ENCODE measurements around the gene DOCK2. TPM values are rescaled to one million over a fixed set of nuclear protein-coding genes. Genes with fewer than 3 reads are reported as not detected.
A peak's percentile ranks its signal among the peaks of the same experiment; 100 is the strongest.
"Not testable (repeated sequence)": the region's sequence is repeated elsewhere in the genome, so short reads cannot be mapped to it uniquely, and the experiment has no call there.

DOCK2 gene
- total RNA-seq, 1 donor from 2014 or later = 206 TPM

DNA sequence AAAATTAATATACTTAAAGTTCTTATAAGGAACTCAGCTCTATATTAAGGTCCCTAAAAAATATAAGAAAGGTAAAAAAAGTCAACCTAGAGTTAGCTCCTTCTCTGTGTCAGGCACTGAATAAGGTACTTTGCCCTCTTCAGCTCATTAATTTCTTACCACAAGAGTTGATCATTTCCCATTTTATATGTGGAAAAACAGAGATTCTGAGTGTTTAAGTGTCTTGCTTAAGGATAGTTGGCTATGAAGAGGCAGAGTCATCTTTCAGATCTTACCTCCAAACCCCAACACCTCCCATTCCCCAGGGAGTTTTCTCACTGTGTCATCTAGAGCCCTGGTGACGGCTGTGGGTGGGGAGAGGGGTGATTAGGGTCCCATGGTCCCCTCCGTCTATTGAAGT, 302.7 kb downstream of the DOCK2 start:
- H3K4me3 Mint-ChIP-seq = no peak overlapping the region
- no peak overlapping the region for H3K27ac Mint-ChIP-seq
- no peaks in the 10 kb centered on the region for H3K27me3 Mint-ChIP-seq
- intact Hi-C loops (cut with micrococcal nuclease) = no loop called here
- no peak for DNase-seq
- peaks cover 12% of the 10 kb centered on the region for H3K36me3 Mint-ChIP-seq (ENCODE audit: low read depth)
- H3K9me3 Mint-ChIP-seq = no peaks in the 10 kb centered on the region
- peaks cover 14% of the 10 kb centered on the region for H3K4me1 Mint-ChIP-seq

DNA sequence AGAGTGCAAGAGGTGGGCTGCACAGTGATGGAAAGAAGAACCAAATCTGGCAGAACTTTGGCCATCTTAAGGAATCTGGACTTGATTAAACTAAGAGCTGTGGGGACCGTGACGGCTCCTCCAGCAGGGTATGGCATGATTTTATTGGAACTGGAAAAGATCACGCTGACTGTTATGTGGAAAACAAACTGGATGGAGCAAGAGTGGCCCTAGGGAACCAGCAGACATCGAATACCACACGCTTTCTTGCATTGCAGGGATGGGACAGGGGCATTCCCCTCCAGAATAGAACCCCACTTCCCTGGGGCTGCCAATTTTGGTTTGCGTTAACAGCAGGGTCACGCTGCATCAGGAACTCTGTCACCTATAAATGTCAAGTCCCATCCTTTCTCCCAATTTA, 304.5 kb downstream of the DOCK2 start:
- no peak overlapping the region for H3K27ac Mint-ChIP-seq
- H3K4me1 Mint-ChIP-seq = peaks cover 7% of the 10 kb centered on the region
- no peaks in the 10 kb centered on the region for H3K9me3 Mint-ChIP-seq
- intact Hi-C loops (cut with micrococcal nuclease) = no loop called here
- peaks cover 7% of the 10 kb centered on the region for H3K36me3 Mint-ChIP-seq (ENCODE audit: low read depth)
- DNase-seq = no peak
- H3K4me3 Mint-ChIP-seq = no peak overlapping the region
- no peaks in the 10 kb centered on the region for H3K27me3 Mint-ChIP-seq

DNA sequence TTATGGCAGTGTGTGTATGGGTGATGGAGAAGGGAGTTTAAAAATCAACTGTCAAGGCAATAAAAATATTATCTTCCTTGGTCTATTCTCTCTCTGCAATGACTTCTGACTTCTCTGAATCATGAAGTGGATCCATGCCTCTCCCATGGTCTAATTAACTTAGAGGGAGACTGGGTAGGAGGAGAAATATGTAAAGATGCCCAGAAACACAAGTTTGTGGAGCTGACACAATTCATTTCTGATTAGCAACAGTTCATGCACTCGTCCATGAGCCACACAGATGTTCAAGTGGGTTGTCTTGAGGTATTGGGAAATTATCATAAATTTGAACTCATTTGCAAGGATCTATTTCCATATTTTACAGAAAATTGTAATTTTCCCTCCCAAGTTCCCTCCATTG, 305.1 kb downstream of the DOCK2 start:
- Mint-ChIP-seq H3K36me3 (ENCODE audit: low read depth) (peaks cover 9% of the 10 kb centered on the region), H3K27ac (no peak overlapping the region), H3K4me1 (peaks cover 9% of the 10 kb centered on the region), H3K9me3 (no peaks in the 10 kb centered on the region), H3K27me3 (no peaks in the 10 kb centered on the region), H3K4me3 (no peak overlapping the region)
- DNase-seq = no peak
- intact Hi-C loops (cut with micrococcal nuclease) = no loop called here

- Mint-ChIP-seq H3K27ac (no peak overlapping the region), H3K4me3 (no peak overlapping the region), H3K9me3 (no peaks in the 10 kb centered on the region), H3K27me3 (no peaks in the 10 kb centered on the region), H3K36me3 (ENCODE audit: low read depth) (peaks cover 11% of the 10 kb centered on the region), H3K4me1 (peaks cover 9% of the 10 kb centered on the region)
- no peak for DNase-seq
- intact Hi-C loops (cut with micrococcal nuclease) = no loop called here
These were observed 306.0 kb downstream of the DOCK2 start for GRCh38 chr5:169943026-169943425.

GRCh38 chr5:169944115-169944514, 307.0 kb downstream of the DOCK2 start:
- Mint-ChIP-seq H3K9me3 (no peaks in the 10 kb centered on the region), H3K4me1 (peaks cover 9% of the 10 kb centered on the region), H3K4me3 (no peak overlapping the region), H3K36me3 (ENCODE audit: low read depth) (peaks cover 20% of the 10 kb centered on the region), H3K27me3 (no peaks in the 10 kb centered on the region), H3K27ac (peak overlapping the region; percentile 24)
- intact Hi-C loops (cut with micrococcal nuclease) = no loop called here
- DNase-seq = no peak

DNA sequence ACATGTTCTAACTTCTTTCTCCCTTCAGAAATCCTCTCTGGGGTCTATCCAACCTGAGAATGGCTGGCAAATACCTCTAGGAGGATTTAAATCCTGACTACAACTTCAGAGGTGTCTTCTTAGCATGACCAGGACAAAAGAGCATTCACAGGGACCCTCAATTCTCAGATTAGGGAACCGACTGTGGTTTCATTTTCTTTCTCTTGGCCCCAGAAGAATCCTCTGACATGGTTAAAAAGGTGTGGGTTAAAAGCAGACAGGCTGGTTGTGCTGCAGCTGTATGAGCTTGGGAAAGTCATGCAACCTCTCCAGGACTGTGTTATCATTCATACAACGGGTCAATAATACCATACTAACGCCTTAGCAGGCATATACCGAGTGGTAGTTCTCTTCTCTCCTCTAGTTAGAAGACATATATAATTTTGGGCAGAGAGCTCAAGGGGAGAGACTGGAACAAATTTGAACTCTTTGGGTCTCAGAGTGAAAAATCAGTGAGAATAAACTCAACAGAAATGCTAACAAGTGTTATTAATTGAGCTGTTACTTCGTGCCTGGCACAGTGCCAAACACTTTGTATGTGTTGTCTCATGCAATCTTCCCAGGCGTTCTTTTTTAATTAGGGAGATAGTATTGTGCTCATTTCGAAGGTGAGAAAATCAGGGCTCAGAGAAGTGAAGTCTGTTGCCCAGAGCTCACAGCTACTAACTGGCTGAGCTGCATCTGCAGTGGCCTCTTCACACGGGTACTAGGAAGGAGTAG, 308.0 kb downstream of the DOCK2 start:
- Mint-ChIP-seq H3K9me3 (no peaks in the 10 kb centered on the region), H3K36me3 (ENCODE audit: low read depth) (peaks cover 25% of the 10 kb centered on the region), H3K4me1 (peaks cover 9% of the 10 kb centered on the region), H3K27me3 (no peaks in the 10 kb centered on the region), H3K27ac (no peak overlapping the region), H3K4me3 (no peak overlapping the region)
- no peak for DNase-seq
- intact Hi-C loops (cut with micrococcal nuclease) = no loop called here

GRCh38 chr5:169945831-169946261, 308.8 kb downstream of the DOCK2 start:
- H3K27ac Mint-ChIP-seq = peak overlapping the region; percentile 55
- peaks cover 9% of the 10 kb centered on the region for H3K4me1 Mint-ChIP-seq
- no peak for DNase-seq
- no peak overlapping the region for H3K4me3 Mint-ChIP-seq
- H3K9me3 Mint-ChIP-seq = no peaks in the 10 kb centered on the region
- peaks cover 28% of the 10 kb centered on the region for H3K36me3 Mint-ChIP-seq (ENCODE audit: low read depth)
- intact Hi-C loops (cut with micrococcal nuclease) = no loop called here
- H3K27me3 Mint-ChIP-seq = no peaks in the 10 kb centered on the region

GRCh38 chr5:169946743-169947295, 309.7 kb downstream of the DOCK2 start:
- Mint-ChIP-seq H3K27ac (no peak overlapping the region), H3K27me3 (no peaks in the 10 kb centered on the region), H3K4me3 (no peak overlapping the region), H3K4me1 (peaks cover 9% of the 10 kb centered on the region), H3K9me3 (no peaks in the 10 kb centered on the region), H3K36me3 (ENCODE audit: low read depth) (peaks cover 34% of the 10 kb centered on the region)
- DNase-seq = no peak
- intact Hi-C loops (cut with micrococcal nuclease) = no loop called here

GRCh38 chr5:169950333-169950732, 313.3 kb downstream of the DOCK2 start:
- no peak for DNase-seq
- H3K9me3 Mint-ChIP-seq = no peaks in the 10 kb centered on the region
- peaks cover 5% of the 10 kb centered on the region for H3K4me1 Mint-ChIP-seq
- intact Hi-C loops (cut with micrococcal nuclease) = no loop called here
- no peak overlapping the region for H3K4me3 Mint-ChIP-seq
- H3K36me3 Mint-ChIP-seq (ENCODE audit: low read depth) = peaks cover 45% of the 10 kb centered on the region
- no peak overlapping the region for H3K27ac Mint-ChIP-seq
- no peaks in the 10 kb centered on the region for H3K27me3 Mint-ChIP-seq

DNA sequence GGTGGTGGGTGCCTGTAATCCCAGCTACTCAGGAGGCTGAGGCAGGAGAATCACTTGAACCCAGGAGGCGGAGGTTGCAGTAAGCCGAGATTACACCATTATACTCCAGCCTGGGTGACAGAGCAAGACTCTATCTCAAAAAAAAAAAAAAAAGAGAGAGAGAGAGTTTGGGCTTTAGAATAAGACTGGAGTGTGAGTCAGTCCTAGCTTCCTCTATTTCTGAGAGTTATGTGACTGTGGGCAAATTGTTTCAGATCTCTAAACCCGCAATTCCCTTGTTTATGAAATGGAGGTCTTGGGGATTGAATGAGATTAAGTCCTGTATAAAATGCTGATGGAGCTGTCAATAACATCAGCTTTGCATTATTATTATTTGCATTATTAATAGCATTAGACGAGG, 316.1 kb downstream of the DOCK2 start:
- DNase-seq; H3K9me3 Mint-ChIP-seq; H3K27ac Mint-ChIP-seq; H3K4me1 Mint-ChIP-seq; H3K27me3 Mint-ChIP-seq; intact Hi-C loops (cut with micrococcal nuclease); H3K4me3 Mint-ChIP-seq: not testable (repeated sequence)
- H3K36me3 Mint-ChIP-seq (ENCODE audit: low read depth) = peaks cover 33% of the 10 kb centered on the region

DNA sequence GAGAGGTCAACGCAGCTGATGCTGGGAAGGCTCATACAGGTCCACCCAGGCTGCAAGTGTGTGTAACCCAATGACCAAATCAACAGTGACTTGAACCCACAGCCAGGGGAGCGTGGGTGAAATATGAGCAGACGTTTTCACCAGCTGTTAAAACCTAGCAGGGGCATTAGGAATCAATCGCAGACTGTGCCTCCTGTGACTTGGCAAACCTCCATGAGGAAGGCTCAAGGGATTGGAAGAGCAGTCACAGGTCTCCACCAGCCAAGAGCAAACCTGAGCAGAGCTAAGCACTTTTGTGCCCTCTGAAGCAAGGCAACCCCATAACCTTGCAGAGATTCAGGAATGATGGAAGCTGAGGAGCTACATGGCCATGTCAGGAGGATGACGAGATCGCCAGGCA, 317.7 kb downstream of the DOCK2 start:
- Mint-ChIP-seq H3K4me3 (no peak overlapping the region), H3K4me1 (peaks cover 2% of the 10 kb centered on the region), H3K36me3 (ENCODE audit: low read depth) (peaks cover 21% of the 10 kb centered on the region), H3K27ac (no peak overlapping the region), H3K27me3 (no peaks in the 10 kb centered on the region), H3K9me3 (no peaks in the 10 kb centered on the region)
- DNase-seq = no peak
- intact Hi-C loops (cut with micrococcal nuclease) = no loop called here

DNA sequence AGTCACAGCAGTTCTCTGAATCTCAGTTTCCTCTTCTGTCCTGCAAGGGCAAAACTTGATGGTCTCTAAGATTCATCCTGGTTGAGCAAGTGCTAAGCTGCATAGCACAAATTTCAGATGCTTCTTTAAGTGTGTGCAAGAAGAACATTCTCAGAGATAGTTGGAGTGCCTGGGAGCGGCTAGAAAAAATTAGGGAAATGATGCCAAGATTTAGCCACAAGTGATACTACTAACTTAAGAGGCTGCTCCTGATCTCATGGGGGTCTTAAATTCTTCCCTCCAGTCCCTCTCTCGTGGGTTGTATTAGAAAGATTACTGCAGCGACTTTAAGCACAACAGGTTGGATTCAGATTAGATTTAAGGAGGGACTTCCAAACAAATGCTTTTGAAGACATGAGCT, 319.1 kb downstream of the DOCK2 start:
- H3K27me3 Mint-ChIP-seq = no peaks in the 10 kb centered on the region
- intact Hi-C loops (cut with micrococcal nuclease) = no loop called here
- DNase-seq = no peak
- H3K27ac Mint-ChIP-seq = no peak overlapping the region
- no peaks in the 10 kb centered on the region for H3K9me3 Mint-ChIP-seq
- H3K4me3 Mint-ChIP-seq = no peak overlapping the region
- H3K4me1 Mint-ChIP-seq = peaks cover 2% of the 10 kb centered on the region
- peaks cover 14% of the 10 kb centered on the region for H3K36me3 Mint-ChIP-seq (ENCODE audit: low read depth)

DNA sequence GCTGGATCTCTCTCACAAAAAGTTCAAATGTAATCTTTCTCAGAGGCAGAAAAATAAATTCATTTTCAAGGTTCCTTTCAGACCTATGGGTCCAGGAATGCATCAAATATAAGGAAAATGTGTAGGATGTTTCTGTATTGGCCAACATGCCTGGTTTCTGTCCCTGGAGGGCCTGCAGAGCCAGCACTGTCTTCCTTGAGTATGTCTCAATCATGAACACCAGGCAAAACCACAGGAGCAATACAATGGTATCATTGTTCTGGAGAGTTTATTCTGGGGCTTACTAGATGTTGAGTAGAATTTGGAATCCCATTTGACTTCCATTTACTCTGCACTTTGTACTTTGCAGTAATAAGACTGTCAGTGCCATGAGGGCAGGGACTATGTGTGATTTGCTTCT, 319.7 kb downstream of the DOCK2 start:
- intact Hi-C loops (cut with micrococcal nuclease) = no loop called here
- Mint-ChIP-seq H3K4me1 (peaks cover 2% of the 10 kb centered on the region), H3K36me3 (ENCODE audit: low read depth) (peaks cover 11% of the 10 kb centered on the region), H3K4me3 (no peak overlapping the region), H3K9me3 (no peaks in the 10 kb centered on the region), H3K27me3 (no peaks in the 10 kb centered on the region), H3K27ac (no peak overlapping the region)
- no peak for DNase-seq

DNA sequence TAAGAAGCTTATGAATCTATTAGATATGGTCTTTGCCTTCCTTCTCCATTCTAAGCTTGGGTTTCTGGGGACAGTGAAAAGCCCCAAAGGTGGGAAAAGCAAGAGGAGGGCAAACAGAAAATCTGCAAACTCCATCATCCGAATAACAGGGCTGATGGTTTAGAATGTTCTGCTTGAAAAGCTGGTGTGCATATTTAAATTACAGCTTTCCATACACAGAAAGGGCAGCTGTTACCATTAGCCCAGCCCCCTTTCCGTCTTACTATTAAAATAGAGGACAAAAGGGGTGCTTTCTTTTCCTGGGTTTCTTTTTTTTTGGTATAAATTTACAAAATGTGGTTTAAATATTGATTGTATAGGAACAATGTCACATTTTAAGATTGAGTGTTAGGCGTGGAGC, 321.2 kb downstream of the DOCK2 start:
- Mint-ChIP-seq H3K9me3 (no peaks in the 10 kb centered on the region), H3K27me3 (no peaks in the 10 kb centered on the region), H3K36me3 (ENCODE audit: low read depth) (peaks cover 8% of the 10 kb centered on the region), H3K27ac (no peak overlapping the region), H3K4me3 (no peak overlapping the region), H3K4me1 (no peaks in the 10 kb centered on the region)
- intact Hi-C loops (cut with micrococcal nuclease) = no loop called here
- DNase-seq = no peak

GRCh38 chr5:169960659-169961058, 323.6 kb downstream of the DOCK2 start:
- H3K4me3 Mint-ChIP-seq = no peak overlapping the region
- H3K27ac Mint-ChIP-seq = no peak overlapping the region
- no peak for DNase-seq
- H3K4me1 Mint-ChIP-seq = peaks cover 3% of the 10 kb centered on the region
- H3K9me3 Mint-ChIP-seq = no peaks in the 10 kb centered on the region
- no peaks in the 10 kb centered on the region for H3K36me3 Mint-ChIP-seq (ENCODE audit: low read depth)
- intact Hi-C loops (cut with micrococcal nuclease) = no loop called here
- H3K27me3 Mint-ChIP-seq = no peaks in the 10 kb centered on the region
